OCI-LY7 (cell line): ENCODE results near the gene GLA. TPM values are rescaled to one million over a fixed set of nuclear protein-coding genes. Genes with fewer than 3 reads are reported as not detected.

ENCODE experiments used
- BruUV-seq: library from RNA; stranded (reverse); fragments of 400-500 nt; replicated peaks from 2 replicates; lab custom pipeline; 2021; lab: Mats Ljungman, UMichigan
- CTCF ChIA-PET: fragments of 300-600 bp; sonication (Branson Sonifier 250); formaldehyde crosslinking; loops from one replicate; lab custom pipeline; 2022; ENCODE audit warnings: antibody characterized with exemption; ENCODE audit not compliant: unreplicated experiment; lab: Charles Lee
- POLR2A ChIA-PET: fragments of 300-600 bp; sonication (Branson Sonifier 250); formaldehyde crosslinking; loops from one replicate; lab custom pipeline; 2022; ENCODE audit warnings: antibody characterized with exemption; lab: Charles Lee
- DNase-seq: peaks from one replicate; pipeline ENCODE4 v3.0.0-alpha.2; 2015; ENCODE audit warnings: low spot score
- H2AFZ ChIP-seq: fragments of 200-600 bp; sonication (generic), shearing (Covaris generic); 2 replicates; pipeline ENCODE4 v1.6.1; 2014; ENCODE audit warnings: mild to moderate bottlenecking, antibody characterized with exemption, low read length, moderate library complexity
- H3K27ac ChIP-seq: fragments of 200-600 bp; sonication (generic); 2 replicates; pipeline ENCODE4 v1.5.1; 2014; ENCODE audit warnings: mixed run types, low read depth, mild to moderate bottlenecking, moderate library complexity, low read length, inconsistent platforms; ENCODE audit not compliant: poor library complexity, severe bottlenecking
- H3K36me3 ChIP-seq: fragments of 200-600 bp; sonication (generic); 2 replicates; pipeline ENCODE4 v1.6.1; 2014; ENCODE audit warnings: mild to moderate bottlenecking, antibody characterized with exemption, low read length, moderate library complexity, mixed read lengths; ENCODE audit not compliant: insufficient read depth
- H3K4me1 ChIP-seq: fragments of 200-600 bp; sonication (generic); 2 replicates; pipeline ENCODE4 v1.5.1; 2014; ENCODE audit warnings: mild to moderate bottlenecking, low read length; ENCODE audit not compliant: insufficient read depth, poor library complexity, severe bottlenecking
- H3K4me2 ChIP-seq: fragments of 200-600 bp; sonication (generic); 2 replicates; pipeline ENCODE4 v1.6.1; 2014; ENCODE audit warnings: mild to moderate bottlenecking, low read length
- H3K4me3 ChIP-seq: fragments of 200-600 bp; sonication (generic); 2 replicates; pipeline ENCODE4 v1.5.1; 2014; ENCODE audit warnings: mild to moderate bottlenecking, low read depth, low read length; ENCODE audit not compliant: poor library complexity, severe bottlenecking
- H3K79me2 ChIP-seq: fragments of 200-600 bp; sonication (generic); 2 replicates; pipeline ENCODE4 v1.6.1; 2016; ENCODE audit warnings: low read depth, mild to moderate bottlenecking, low read length, moderate library complexity, mixed read lengths; ENCODE audit not compliant: insufficient read depth
- H3K9me2 ChIP-seq: fragments of 200-600 bp; sonication (generic); 2 replicates; pipeline ENCODE4 v1.6.1; 2016; ENCODE audit warnings: mild to moderate bottlenecking, low read length, mixed read lengths; ENCODE audit not compliant: insufficient read depth
- H3K9me3 ChIP-seq: fragments of 200-600 bp; sonication (generic); 2 replicates; pipeline ENCODE4 v1.6.1; 2014; ENCODE audit warnings: mild to moderate bottlenecking, mixed run types, low read length, mixed read lengths
- H4K20me1 ChIP-seq: fragments of 200-600 bp; sonication (generic); 2 replicates; pipeline ENCODE4 v1.6.1; 2014; ENCODE audit warnings: mild to moderate bottlenecking, antibody characterized with exemption, low read length, moderate library complexity, mixed read lengths; ENCODE audit not compliant: insufficient read depth
- CTCF ChIP-seq: fragments of 200-600 bp; sonication (generic); conservative IDR thresholded peaks from 2 replicates; pipeline ENCODE4 v1.5.1; 2014; ENCODE audit warnings: mild to moderate bottlenecking, antibody characterized with exemption, low read length, moderate library complexity, mixed read lengths
- EZH2phosphoT487 ChIP-seq: fragments of 200-600 bp; sonication (generic); IDR thresholded peaks from 2 replicates; pipeline ENCODE4 v1.6.1; 2018; ENCODE audit warnings: low read depth, borderline replicate concordance, mild to moderate bottlenecking, mixed run types, antibody characterized with exemption, low read length, moderate library complexity, mixed read lengths
- intact Hi-C: fragments of 100-400 bp; cut with micrococcal nuclease; formaldehyde crosslinking; loops from one replicate; pipeline ENCODE4 v1.10.0; 2022; ENCODE audit not compliant: unreplicated experiment
- total RNA-seq, 2 experiments: library from RNA; depleted of rRNA in 1 of 2; stranded (reverse); fragments of >200 nt in 1 of 2; shearing (Covaris generic) in 1 of 2; gene quantifications; 2 replicates each; pipeline ENCODE4 v1.2.3, GENCODE V29; 2014 to 2022

GLA gene
- total RNA-seq, 2 experiments from 2014 or later: 48.7 to 51.1 TPM

DNA sequence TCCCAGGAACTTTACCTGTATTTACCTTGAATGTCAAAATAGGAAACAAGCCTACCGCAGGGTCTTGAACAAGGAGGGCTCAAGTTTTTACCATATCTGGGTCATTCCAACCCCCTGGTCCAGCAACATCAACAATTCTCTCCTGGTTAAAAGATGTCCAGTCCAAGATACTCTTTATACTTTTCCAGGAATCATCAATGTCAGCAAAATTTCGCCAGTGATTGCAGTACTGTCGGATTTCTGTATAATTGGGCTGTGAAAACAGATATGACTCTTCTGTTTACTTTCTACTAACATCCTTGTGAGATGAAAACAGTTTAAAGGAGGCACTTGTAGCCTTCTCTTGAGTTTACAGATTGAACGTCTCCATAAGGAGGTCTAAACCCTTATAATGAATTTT, 9.0 kb downstream of the GLA start:
- ChIA-PET POLR2A (no interaction called here), CTCF (no interaction called here)
- H2AFZ ChIP-seq: no peak overlapping the region
- no peak for TF ChIP-seq EZH2phosphoT487
- no peak for TF ChIP-seq CTCF
- H3K4me2 ChIP-seq: no peak overlapping the region
- H3K9me2 ChIP-seq: no peaks in the 10 kb centered on the region
- BruUV-seq: no TSS peak
- no peak for DNase-seq
- no peak overlapping the region for H3K27ac ChIP-seq
- no peaks in the 10 kb centered on the region for H4K20me1 ChIP-seq
- intact Hi-C loops: no loop called here
- H3K36me3 ChIP-seq: peaks cover 87% of the 10 kb centered on the region
- H3K4me1 ChIP-seq: peaks cover 19% of the 10 kb centered on the region
- no peaks in the 10 kb centered on the region for H3K9me3 ChIP-seq
- peaks cover 3% of the 10 kb centered on the region; the same call in 1 of the 2 replicates for H3K79me2 ChIP-seq
- no peak overlapping the region for H3K4me3 ChIP-seq

DNA sequence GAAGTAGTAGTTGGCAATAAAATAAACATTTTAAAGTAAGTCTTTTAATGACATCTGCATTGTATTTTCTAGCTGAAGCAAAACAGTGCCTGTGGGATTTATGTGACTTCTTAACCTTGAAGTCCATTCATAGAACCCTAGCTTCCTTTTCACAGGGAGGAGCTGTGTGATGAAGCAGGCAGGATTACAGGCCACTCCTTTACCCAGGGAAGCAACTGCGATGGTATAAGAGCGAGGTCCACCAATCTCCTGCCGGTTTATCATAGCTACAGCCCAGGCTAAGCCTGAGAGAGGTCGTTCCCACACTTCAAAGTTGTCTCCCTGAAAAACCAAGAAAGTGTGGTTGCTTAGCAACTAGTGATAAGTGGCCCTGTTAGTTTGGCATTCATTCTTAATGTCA, 9.9 kb downstream of the GLA start:
- TF ChIP-seq EZH2phosphoT487 (no peak), CTCF (no peak)
- BruUV-seq: no TSS peak
- peaks cover 28% of the 10 kb centered on the region for H3K4me1 ChIP-seq
- H3K27ac ChIP-seq: no peak overlapping the region
- ChIA-PET CTCF (no interaction called here), POLR2A (interaction anchor here (0.8 to 2.2 kb wide), 4 partner anchors 9 to 29 kb away, joined by 3 to 5 read pairs (median 4); partner anchors contain the start of gene BTK)
- no peaks in the 10 kb centered on the region for H3K9me3 ChIP-seq
- no peak overlapping the region for H2AFZ ChIP-seq
- intact Hi-C loops: no loop called here
- no peak for DNase-seq
- H3K9me2 ChIP-seq: no peaks in the 10 kb centered on the region
- H3K79me2 ChIP-seq: peaks cover 9% of the 10 kb centered on the region; the same call in 1 of the 2 replicates
- no peak overlapping the region for H3K4me3 ChIP-seq
- no peak overlapping the region for H3K4me2 ChIP-seq
- H4K20me1 ChIP-seq: no peaks in the 10 kb centered on the region
- H3K36me3 ChIP-seq: peaks cover 88% of the 10 kb centered on the region

GRCh38 chrX:101395789-101396188, 11.9 kb downstream of the GLA start:
- peak overlapping the region; percentile 55 for H3K27ac ChIP-seq
- ChIA-PET CTCF (no interaction called here), POLR2A (interaction anchor here (0.5 to 2.3 kb wide), 5 partner anchors 11 to 234 kb away, joined by 3 to 8 read pairs (median 6); no protein-coding TSS in a partner anchor)
- no peaks in the 10 kb centered on the region for H3K9me2 ChIP-seq
- intact Hi-C loops: no loop called here
- peaks cover 87% of the 10 kb centered on the region for H3K36me3 ChIP-seq
- peak overlapping the region; percentile 23 for H3K4me2 ChIP-seq
- H3K4me3 ChIP-seq: no peak overlapping the region
- DNase-seq: no peak
- BruUV-seq: no TSS peak
- no peaks in the 10 kb centered on the region for H3K9me3 ChIP-seq
- TF ChIP-seq CTCF: no peak
- no peak overlapping the region for H2AFZ ChIP-seq
- H3K79me2 ChIP-seq: peaks cover 28% of the 10 kb centered on the region
- H3K4me1 ChIP-seq: peaks cover 34% of the 10 kb centered on the region
- no peaks in the 10 kb centered on the region for H4K20me1 ChIP-seq
